ENCODE data around the gene HMCES. TPM values are rescaled to one million over a fixed set of nuclear protein-coding genes. Genes with fewer than 3 reads are reported as not detected.

Gene HMCES
- total and polyA plus RNA-seq, 4 donors, result 13.7 to 18.2 (median 15.3) TPM

GRCh38 chr3:129313665-129314385 lies 35.2 kb downstream of the HMCES start:
- no peak overlapping the region for H3K4me3 ChIP-seq (ENCODE audit: low read depth in 1 of 3, low read length in 3 of 3)
- H3K9me3 ChIP-seq (ENCODE audit: control insufficient read depth in 4 of 4, low read length in 3 of 4), result no peaks in the 10 kb centered on the region
- TF ChIP-seq SP1 (IDR thresholded peaks at IDR 0.05), result peak; percentile 86
- TF ChIP-seq RXRA (IDR thresholded peaks at IDR 0.05), result peak; percentile 53 to 55
- peak; percentile 12 to 43 for TF ChIP-seq RAD21 (IDR thresholded peaks at IDR 0.05)
- TF ChIP-seq MAX (IDR thresholded peaks at IDR 0.05), result no peak
- TF ChIP-seq REST (IDR thresholded peaks at IDR 0.05), result peak; percentile 37
- peak in 1 of 2 donors; percentile 30 for TF ChIP-seq JUND (IDR thresholded peaks at IDR 0.05)
- TF ChIP-seq HNF4A (conservative IDR thresholded peaks at IDR 0.05), result peak; percentile 84 to 88
- TF ChIP-seq ATF3 (IDR thresholded peaks at IDR 0.05), result no peak
- peak; percentile 44 for TF ChIP-seq NR2F2 (IDR thresholded peaks at IDR 0.05)
- TF ChIP-seq YY1 (IDR thresholded peaks at IDR 0.05), result peak; percentile 64
- TF ChIP-seq TAF1 (conservative IDR thresholded peaks at IDR 0.05), result no peak
- TF ChIP-seq HNF4G (IDR thresholded peaks at IDR 0.05), result peak; percentile 72
- peak overlapping the region; percentile 75 to 77 for H3K27ac ChIP-seq (ENCODE audit: low read depth in 1 of 2, low read length in 2 of 2)
- no peaks in the 10 kb centered on the region for H3K27me3 ChIP-seq (ENCODE audit: control insufficient read depth in 4 of 4, insufficient read depth in 4 of 4, low read length in 3 of 4)
- peaks cover 9 to 22% (median 19%) of the 10 kb centered on the region in 4 donors for H3K4me1 ChIP-seq (ENCODE audit: control insufficient read depth in 4 of 4, insufficient read depth in 4 of 4, low read length in 3 of 4)
- H3K9ac ChIP-seq (ENCODE audit: low read depth in 1 of 2, low read length in 2 of 2), result peak overlapping the region in 1 of 2 donors; percentile 65
- WGBS, result 41% methylated on average over 7 of the region's 7 CpGs
- no peak for DNase-seq (ENCODE audit: low spot score)
- no peaks in the 10 kb centered on the region for H3K36me3 ChIP-seq (ENCODE audit: control insufficient read depth in 4 of 4, insufficient read depth in 3 of 4, low read depth in 1 of 4, low read length in 3 of 4)

GRCh38 chr3:129314386-129315222 lies 35.9 kb downstream of the HMCES start:
- Histone ChIP-seq H3K27me3 (ENCODE audit: control insufficient read depth in 4 of 4, insufficient read depth in 4 of 4, low read length in 3 of 4) (no peaks in the 10 kb centered on the region), H3K9me3 (ENCODE audit: control insufficient read depth in 4 of 4, low read length in 3 of 4) (no peaks in the 10 kb centered on the region), H3K27ac (ENCODE audit: low read depth in 1 of 2, low read length in 2 of 2) (peak overlapping the region; percentile 75 to 77), H3K9ac (ENCODE audit: low read depth in 1 of 2, low read length in 2 of 2) (peak overlapping the region; percentile 65 to 82), H3K4me3 (ENCODE audit: low read depth in 1 of 3, low read length in 3 of 3) (peak overlapping the region; percentile 75 to 88 (median 82)), H3K36me3 (ENCODE audit: control insufficient read depth in 4 of 4, insufficient read depth in 3 of 4, low read depth in 1 of 4, low read length in 3 of 4) (no peaks in the 10 kb centered on the region), H3K4me1 (ENCODE audit: control insufficient read depth in 4 of 4, insufficient read depth in 4 of 4, low read length in 3 of 4) (peaks cover 9 to 22% (median 19%) of the 10 kb centered on the region in 4 donors)
- DNase-seq (ENCODE audit: low spot score), result peak; percentile 87
- TF ChIP-seq ATF3 (IDR thresholded peaks at IDR 0.05) (no peak), RXRA (IDR thresholded peaks at IDR 0.05) (peak in 1 of 2 donors; percentile 20), JUND (IDR thresholded peaks at IDR 0.05) (peak in 1 of 2 donors; percentile 7), HNF4A (conservative IDR thresholded peaks at IDR 0.05) (no peak), SP1 (IDR thresholded peaks at IDR 0.05) (peak; percentile 43), HNF4G (IDR thresholded peaks at IDR 0.05) (no peak)
- 3% methylated on average over 53 of the region's 53 CpGs for WGBS
